Hematopoietic multipotent progenitor cell treated with erythropoietin and hydrocortisone succinate and interleukin-3 and kit ligand, for 4 days (in vitro differentiated cells): ENCODE data around the gene SPAG8.

Experiments
- DNase-seq: peaks from one replicate; pipeline ENCODE4 v3.0.0-alpha.2; 2015

The SPAG8 gene

GRCh38 chr9:35806101-35806500 is 6.0 kb downstream of the SPAG8 start:
- DNase-seq, result no peak

GRCh38 chr9:35801328-35802128 is 10.5 kb downstream of the SPAG8 start:
- DNase-seq, result no peak

- no peak for DNase-seq
Observed at GRCh38 chr9:35800530-35800929, 11.5 kb downstream of the SPAG8 start.

GRCh38 chr9:35798658-35799374 is 13.2 kb downstream of the SPAG8 start:
- DNase-seq, result no peak

- DNase-seq, result no peak
Observed at GRCh38 chr9:35797311-35798109, 14.6 kb downstream of the SPAG8 start.

DNA sequence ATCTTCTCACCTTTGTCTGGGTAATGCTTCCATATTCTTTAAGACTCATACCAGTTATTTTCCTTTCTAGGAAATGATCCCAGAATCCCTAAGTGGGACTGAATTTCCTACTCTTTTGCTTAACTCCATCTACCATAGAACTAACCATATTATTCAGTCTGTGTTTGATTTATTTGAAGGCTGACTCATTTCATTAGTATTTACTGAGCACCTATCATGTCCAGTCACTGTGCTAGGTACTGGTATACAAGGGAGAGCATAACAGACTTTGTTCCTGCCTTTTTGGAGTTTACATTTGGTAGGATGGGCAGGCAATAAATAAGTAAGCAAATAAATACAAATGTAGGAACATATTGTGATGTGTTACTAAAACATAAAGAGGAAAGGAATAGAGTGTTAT is 16.4 kb downstream of the SPAG8 start:
- no peak for DNase-seq

GRCh38 chr9:35793461-35793860 is 18.6 kb downstream of the SPAG8 start:
- no peak for DNase-seq

DNA sequence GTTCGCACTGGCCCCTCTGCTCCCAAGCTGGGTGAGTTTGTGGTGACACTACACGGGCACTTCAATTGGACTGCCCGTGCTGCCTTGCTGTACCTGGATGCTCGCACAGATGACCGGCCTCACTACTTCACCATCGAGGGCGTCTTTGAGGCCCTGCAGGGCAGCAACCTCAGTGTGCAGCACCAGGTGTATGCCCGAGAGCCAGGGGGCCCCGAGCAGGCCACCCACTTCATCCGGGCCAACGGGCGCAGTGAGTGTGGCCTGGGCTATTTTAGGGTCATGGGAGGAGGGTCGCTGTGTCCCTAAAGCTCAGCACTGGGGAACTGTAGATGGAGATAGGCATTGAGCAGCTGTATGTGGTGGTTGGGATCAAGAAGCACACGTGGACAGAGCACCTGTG is 19.2 kb downstream of the SPAG8 start:
- no peak for DNase-seq

DNA sequence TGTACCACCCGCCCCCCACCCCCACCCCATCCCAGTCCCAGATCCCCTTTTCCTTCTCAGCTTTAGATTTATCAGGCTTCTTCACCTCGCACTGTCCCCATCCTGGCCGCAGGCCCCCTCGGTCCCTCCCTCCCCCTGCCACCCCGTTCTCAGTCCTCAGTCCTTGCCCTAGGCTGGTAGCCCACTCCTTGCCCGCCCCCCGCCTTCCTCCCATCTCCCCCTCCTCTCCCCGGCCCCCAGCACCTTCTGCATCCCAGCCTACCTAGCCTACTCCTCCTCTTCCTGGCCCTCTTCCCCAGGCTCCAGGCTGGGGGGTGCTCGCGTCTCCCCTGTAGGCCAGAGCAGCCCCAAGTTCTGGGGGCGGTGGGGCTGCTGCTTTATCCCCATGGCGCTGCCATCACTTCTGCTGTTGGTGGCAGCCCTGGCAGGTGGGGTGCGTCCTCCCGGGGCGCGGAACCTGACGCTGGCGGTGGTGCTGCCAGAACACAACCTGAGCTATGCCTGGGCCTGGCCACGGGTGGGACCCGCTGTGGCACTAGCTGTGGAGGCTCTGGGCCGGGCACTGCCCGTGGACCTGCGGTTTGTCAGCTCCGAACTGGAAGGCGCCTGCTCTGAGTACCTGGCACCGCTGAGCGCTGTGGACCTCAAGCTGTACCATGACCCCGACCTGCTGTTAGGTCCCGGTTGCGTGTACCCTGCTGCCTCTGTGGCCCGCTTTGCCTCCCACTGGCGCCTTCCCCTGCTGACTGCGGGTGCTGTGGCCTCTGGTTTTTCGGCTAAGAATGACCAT is 19.8 kb downstream of the SPAG8 start:
- no peak for DNase-seq

GRCh38 chr9:35791297-35791921 is 20.7 kb downstream of the SPAG8 start, which contains the start of gene NPR2:
NPR2 (plus strand) TSS chr9:35791591; CDS start chr9:35792409, 818 bp downstream.
- no peak for DNase-seq

DNA sequence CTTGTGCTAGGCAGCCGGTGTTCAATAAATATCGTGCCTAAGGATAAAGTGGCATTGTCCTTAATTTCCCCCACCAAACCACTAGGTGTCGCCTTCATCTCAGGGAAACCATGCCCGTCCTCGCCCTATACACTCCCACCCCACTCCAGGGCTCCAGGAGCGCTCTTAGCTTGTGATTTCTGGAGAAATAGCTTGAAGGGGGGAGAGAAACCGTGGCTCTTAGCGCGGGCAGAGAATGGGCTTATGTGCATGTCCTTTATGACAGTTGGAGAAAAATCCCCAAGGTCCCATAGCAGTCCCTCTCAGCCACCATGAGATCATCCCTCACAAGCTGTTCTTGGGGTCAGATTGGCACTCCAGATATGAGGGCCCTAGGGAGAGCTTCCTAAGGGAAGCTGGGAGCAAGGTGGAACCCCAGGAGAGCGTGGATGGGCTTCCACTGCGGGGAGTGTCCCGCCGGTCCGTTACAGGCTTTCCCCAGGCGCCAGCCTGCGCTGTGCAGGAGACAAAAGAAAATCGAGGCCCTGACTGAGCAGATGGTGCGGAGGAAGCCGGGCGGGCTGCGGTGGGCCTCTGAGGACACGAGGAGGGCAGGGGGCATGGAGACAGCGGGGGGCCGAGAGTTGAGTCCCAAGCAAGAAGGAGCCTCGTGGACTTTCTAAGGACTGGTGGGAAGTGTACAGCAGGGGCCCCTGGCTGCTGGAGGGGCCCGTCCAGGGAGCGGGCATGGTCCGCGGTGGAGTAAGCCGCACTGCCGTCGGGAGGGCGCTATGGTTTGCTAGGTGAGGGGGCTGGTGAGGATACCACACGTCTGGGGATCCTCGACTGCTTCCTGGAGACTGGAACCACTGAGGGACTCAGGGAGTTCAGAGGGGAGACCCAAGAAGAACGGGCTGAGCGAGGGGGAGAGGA is 21.4 kb downstream of the SPAG8 start:
- peak; percentile 88 for DNase-seq

DNA sequence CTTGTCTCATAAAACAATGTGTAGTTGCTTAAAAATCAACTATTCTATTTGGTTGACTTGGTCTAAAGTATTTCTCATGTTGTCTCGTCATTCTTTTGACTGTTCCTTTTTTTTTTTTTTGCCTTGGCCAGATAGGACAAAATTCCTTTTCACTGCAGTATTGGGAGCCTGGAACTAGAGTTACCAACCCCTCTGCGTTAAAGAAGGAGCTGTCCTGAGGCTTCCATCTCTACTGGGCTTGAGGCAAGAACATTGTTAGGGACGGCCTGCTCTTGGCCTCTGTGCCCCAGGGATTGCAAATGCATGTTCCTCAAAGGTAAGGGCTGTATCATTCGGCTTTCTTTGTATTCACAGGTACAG is 22.1 kb downstream of the SPAG8 start:
- no peak for DNase-seq

DNA sequence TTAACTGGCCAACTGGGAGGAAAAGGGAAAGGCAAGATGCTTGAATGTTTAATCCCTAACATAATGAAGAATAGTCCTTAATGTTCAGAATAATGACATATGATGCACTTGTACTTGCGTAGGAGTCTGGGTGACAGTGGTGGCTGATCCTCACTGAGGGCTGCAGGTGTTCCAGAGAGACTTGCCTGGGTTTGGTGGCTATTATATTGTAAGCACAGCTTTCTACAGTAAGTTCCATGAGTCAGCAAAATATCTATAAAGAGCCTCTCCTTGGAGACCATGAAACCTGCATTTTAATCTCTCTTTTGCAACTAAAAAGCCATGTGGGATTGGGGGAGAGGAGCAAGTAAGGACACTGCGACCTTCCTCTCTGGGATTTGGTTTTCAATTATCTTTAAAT is 22.5 kb downstream of the SPAG8 start:
- DNase-seq, result no peak

GRCh38 chr9:35783418-35783817 is 28.6 kb downstream of the SPAG8 start:
- no peak for DNase-seq

- DNase-seq, result no peak
Observed at GRCh38 chr9:35781066-35781465, 31.0 kb downstream of the SPAG8 start.

DNA sequence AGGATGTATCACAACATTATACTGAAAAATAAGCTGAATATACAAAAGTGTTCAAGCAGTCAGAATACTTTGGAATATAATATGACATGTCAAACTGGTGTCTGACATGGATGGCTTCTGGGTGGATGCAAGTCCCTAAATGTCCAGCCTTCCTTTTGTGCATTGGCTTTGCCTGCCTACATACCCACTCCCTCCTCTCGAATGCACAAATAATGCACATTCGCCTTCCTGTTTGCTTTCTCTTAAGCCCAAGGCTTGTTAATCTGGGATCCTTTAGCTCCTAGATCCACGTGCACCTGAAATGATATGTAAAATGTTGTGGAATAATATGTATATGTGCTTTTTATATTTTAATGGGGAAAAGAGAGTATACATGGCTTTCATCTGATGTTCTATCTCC is 33.6 kb downstream of the SPAG8 start:
- no peak for DNase-seq

GRCh38 chr9:35776018-35776417 is 36.0 kb downstream of the SPAG8 start:
- DNase-seq, result no peak

DNA sequence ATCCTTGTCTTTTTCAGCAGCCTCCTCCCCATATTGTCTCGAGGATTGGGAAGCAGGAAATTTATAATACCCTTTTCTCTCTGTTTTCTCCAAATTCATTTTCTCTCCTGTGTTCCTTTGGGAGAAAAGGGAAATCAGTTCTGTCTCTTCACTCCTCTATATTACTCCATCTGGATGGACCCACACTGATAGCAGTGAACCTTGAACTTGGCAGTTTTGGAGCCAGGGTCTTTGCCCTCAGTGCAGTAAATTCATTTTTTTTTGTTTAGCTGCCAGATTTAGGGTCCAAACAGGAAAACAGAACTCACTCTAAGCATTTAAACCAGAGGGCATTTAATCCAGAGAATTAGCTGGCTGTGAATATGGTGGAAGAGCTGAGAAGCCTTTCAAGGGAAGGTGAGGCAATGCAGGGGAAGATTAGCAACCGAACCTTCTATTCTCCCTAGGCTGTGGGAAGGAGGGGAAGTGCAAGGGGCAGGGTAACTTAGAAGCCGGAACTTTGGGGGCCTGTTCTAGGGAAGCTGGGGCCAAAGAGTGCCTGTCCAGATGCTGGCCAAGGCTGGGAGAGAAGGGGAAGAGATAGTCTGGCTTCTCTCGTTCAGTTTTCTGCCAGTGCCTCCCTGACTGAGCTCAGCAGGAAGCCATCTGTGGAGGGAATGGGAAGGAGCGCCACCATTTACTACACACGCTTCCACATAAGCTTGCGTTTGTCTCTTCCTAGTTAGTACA is 37.0 kb downstream of the SPAG8 start:
- peak; percentile 63 for DNase-seq

GRCh38 chr9:35771943-35772342 is 40.1 kb downstream of the SPAG8 start:
- DNase-seq, result no peak

- peak; percentile 64 for DNase-seq
Observed at GRCh38 chr9:35771534-35771933, 40.5 kb downstream of the SPAG8 start.

- no peak for DNase-seq
Observed at GRCh38 chr9:35771075-35771433, 41.0 kb downstream of the SPAG8 start.
